Kidney (tissue), 14 donors: ENCODE results near the gene ELK3. TPM values are rescaled to one million over a fixed set of nuclear protein-coding genes. Genes with fewer than 3 reads are reported as not detected.

Source experiments
- DNase-seq, 5 donors: peaks; one replicate each; pipeline ENCODE4 v3.0.0-alpha.2; 2013 to 2020
- FAIRE-seq: peaks from 2 replicates; lab custom pipeline; 2012; peaks lifted over from hg19 to GRCh38; lab: Jason Lieb, UNC
- H3K27ac ChIP-seq, 2 donors: one replicate each; pipeline ENCODE4 v1.7.0; 2013; ENCODE audit warnings: low read depth in 2 of 2, low read length in 2 of 2, inconsistent platforms in 1 of 2
- H3K27me3 ChIP-seq: one replicate; pipeline ENCODE4 v1.7.1; 2013; ENCODE audit warnings: low read length, inconsistent platforms; ENCODE audit not compliant: control insufficient read depth, insufficient read depth
- H3K36me3 ChIP-seq, 3 donors: one replicate each; pipeline versions ENCODE4 v1.7.0 to v1.7.1; 2013; ENCODE audit warnings: low read length in 3 of 3, control low read depth in 1 of 3, inconsistent platforms in 1 of 3; ENCODE audit not compliant: insufficient read depth in 3 of 3, control insufficient read depth in 2 of 3
- H3K4me1 ChIP-seq, 3 donors: one replicate each; pipeline versions ENCODE4 v1.7.0 to v1.7.1; 2013; ENCODE audit warnings: low read length in 3 of 3, inconsistent platforms in 1 of 3, low read depth in 1 of 3; ENCODE audit not compliant: control insufficient read depth in 2 of 3, insufficient read depth in 2 of 3
- H3K4me3 ChIP-seq, 3 donors: one replicate each; pipeline versions ENCODE4 v1.7.0 to v1.8.1; 2013; ENCODE audit warnings: low read length in 3 of 3, control low read depth in 1 of 3, inconsistent platforms in 1 of 3
- H3K9ac ChIP-seq, 3 donors: one replicate each; pipeline versions ENCODE4 v1.7.0 to v1.7.1; 2013; ENCODE audit warnings: low read length in 3 of 3, control low read depth in 1 of 3, inconsistent platforms in 1 of 3
- H3K9me3 ChIP-seq, 3 donors: one replicate each; pipeline versions ENCODE4 v1.7.0 to v1.7.1; 2013; ENCODE audit warnings: low read length in 3 of 3, control low read depth in 1 of 3, inconsistent platforms in 1 of 3; ENCODE audit not compliant: control insufficient read depth in 2 of 3, insufficient read depth in 1 of 3
- CTCF ChIP-seq: IDR thresholded peaks from 3 replicates; pipeline ENCODE4 v1.5.1; 2012; ENCODE audit warnings: mild to moderate bottlenecking, moderate library complexity, borderline replicate concordance; ENCODE audit not compliant: insufficient read depth; ENCODE audit errors: extremely low read depth
- intact Hi-C: fragments of 100-400 bp; cut with DNase I; formaldehyde crosslinking; loops from one replicate; pipeline ENCODE4 v1.11.1; 2022
- polyA plus RNA-seq: library from polyadenylated mRNA; stranded (reverse); fragments of 350-450 nt; fragmentation: Illumina TruSeq; extraction: RNeasy Lipid Tissue Mini Kit (QIAGEN cat#74804); gene quantifications from one replicate; pipeline ENCODE4 v1.2.3, GENCODE V29; 2014; ENCODE audit warnings: low read depth, low replicate concordance; ENCODE audit not compliant: insufficient read depth
- total RNA-seq: library from RNA; stranded (reverse); fragmentation: NEBNext Ultra II Directional; extraction: Animal tissue kit (Norgen Biotek cat#: 25700); gene quantifications from one replicate; pipeline ENCODE4 v1.2.1, GENCODE V29; 2021
- donor health status: control.
- donor health status: control.
- donor health status: control.
- donor health status: control.
- donor health status: control.
- donor health status: DM: yes; HTN: yes; CAD: no.
- donor health status: Normal renal cell carcinoma (clear cell type).

The ELK3 gene
- total and polyA plus RNA-seq, 2 donors from 2014 or later, result 10.5 to 59.5 TPM

- Histone ChIP-seq H3K27ac (peak overlapping the region in 1 of 2 donors; percentile 32), H3K36me3 (no peaks in the 10 kb centered on the region), H3K4me1 (no peaks in the 10 kb centered on the region), H3K9me3 (no peaks in the 10 kb centered on the region), H3K4me3 (no peak overlapping the region), H3K27me3 (no peaks in the 10 kb centered on the region), H3K9ac (no peak overlapping the region)
- FAIRE-seq (no peak), DNase-seq (peak in 1 of 5 donors; percentile 50)
- intact Hi-C loops, result no loop called here
- TF ChIP-seq CTCF, result no peak
Observed at GRCh38 chr12:96192926-96193573, 1.1 kb upstream of the ELK3 start.

- peak overlapping the region; percentile 63 to 78 (median 66) for H3K9ac ChIP-seq
- H3K9me3 ChIP-seq, result no peaks in the 10 kb centered on the region
- intact Hi-C loops, result no loop called here
- H3K4me1 ChIP-seq, result no peaks in the 10 kb centered on the region
- DNase-seq (peak in 1 of 5 donors; percentile 78), FAIRE-seq (no peak)
- H3K27ac ChIP-seq, result peak overlapping the region in 1 of 2 donors; percentile 66
- no peaks in the 10 kb centered on the region for H3K27me3 ChIP-seq
- TF ChIP-seq CTCF, result no peak
- peak overlapping the region; percentile 77 to 93 (median 84) for H3K4me3 ChIP-seq
- H3K36me3 ChIP-seq, result no peaks in the 10 kb centered on the region
Observed at GRCh38 chr12:96194576-96194889, 358 bp downstream of the ELK3 start.

GRCh38 chr12:96194971-96195844 is 1.0 kb downstream of the ELK3 start:
- H3K27ac ChIP-seq, result peak overlapping the region; percentile 74 to 78
- H3K36me3 ChIP-seq, result no peaks in the 10 kb centered on the region
- H3K4me1 ChIP-seq, result no peaks in the 10 kb centered on the region
- peak; percentile 50 to 83 (median 71) for DNase-seq
- H3K9ac ChIP-seq, result peak overlapping the region; percentile 67 to 75 (median 69)
- H3K27me3 ChIP-seq, result no peaks in the 10 kb centered on the region
- TF ChIP-seq CTCF, result no peak
- FAIRE-seq, result no peak
- no peaks in the 10 kb centered on the region for H3K9me3 ChIP-seq
- peak overlapping the region; percentile 70 to 78 (median 77) for H3K4me3 ChIP-seq
- intact Hi-C loops, result no loop called here
